Activated CD8-positive, alpha-beta T cell treated with anti-CD3 and anti-CD28 coated beads, Interleukin-2, amount 10 ng/mL, durations not matched to agents 7 days and 5 days (primary cell): ENCODE data around the gene ATP13A3. TPM values are rescaled to one million over a fixed set of nuclear protein-coding genes. Genes with fewer than 3 reads are reported as not detected.

Experiments
- ATAC-seq: fragments of 150-1000 bp; cut with Tn5 transposase; one replicate; pipeline ENCODE4 v1.10.0; 2021; ENCODE audit warnings: moderate library complexity
- CTCF ChIA-PET: fragments of 350-600 bp; sonication (Branson Sonifier 250); formaldehyde crosslinking; loops from one replicate; lab custom pipeline; 2021; ENCODE audit warnings: antibody characterized with exemption; lab: Charles Lee
- POLR2A ChIA-PET: fragments of 350-600 bp; sonication (Branson Sonifier 250); formaldehyde crosslinking; loops from one replicate; lab custom pipeline; 2021; ENCODE audit warnings: antibody characterized with exemption; lab: Charles Lee
- DNase-seq: peaks from one replicate; pipeline ENCODE4 v3.0.0-alpha.2; 2020
- H3K27ac Mint-ChIP-seq: one replicate; pipeline ENCODE4 v1.8.0; 2021; ENCODE audit warnings: mild to moderate bottlenecking, mixed read lengths
- H3K27me3 Mint-ChIP-seq: one replicate; pipeline ENCODE4 v1.8.0; 2021; ENCODE audit warnings: low read depth, mixed read lengths
- H3K36me3 Mint-ChIP-seq: one replicate; pipeline ENCODE4 v1.8.0; 2021; ENCODE audit warnings: low read depth, mixed read lengths
- H3K4me1 Mint-ChIP-seq: one replicate; pipeline ENCODE4 v1.8.0; 2021; ENCODE audit warnings: low read depth, mixed read lengths
- H3K4me3 Mint-ChIP-seq: one replicate; pipeline ENCODE4 v1.8.0; 2021; ENCODE audit warnings: mild to moderate bottlenecking, mixed read lengths
- H3K9me3 Mint-ChIP-seq: one replicate; pipeline ENCODE4 v1.8.0; 2022; ENCODE audit warnings: mixed read lengths; ENCODE audit not compliant: insufficient read depth
- total RNA-seq, 2 experiments: library from RNA; stranded (reverse); gene quantifications; one replicate each; pipeline ENCODE4 v1.2.3, GENCODE V29; 2021

ATP13A3 gene
- total RNA-seq, 2 experiments from 2014 or later: 63.9 to 66.8 TPM

GRCh38 chr3:194379651-194380050 lies 107.2 kb downstream of the ATP13A3 start:
- POLR2A ChIA-PET: no interaction called here

GRCh38 chr3:194379231-194379630 lies 107.6 kb downstream of the ATP13A3 start:
- no peaks in the 10 kb centered on the region for H3K4me1 Mint-ChIP-seq
- no peak overlapping the region for H3K27ac Mint-ChIP-seq
- POLR2A ChIA-PET: no interaction called here
- DNase-seq: no peak
- CTCF ChIA-PET: interaction anchor here (1.4 kb wide), 1 partner anchor 35 kb away, joined by 6 read pairs; no protein-coding TSS in a partner anchor
- no peaks in the 10 kb centered on the region for H3K36me3 Mint-ChIP-seq
- ATAC-seq: no peak
- no peak overlapping the region for H3K4me3 Mint-ChIP-seq
- peaks cover 7% of the 10 kb centered on the region for H3K27me3 Mint-ChIP-seq
- no peaks in the 10 kb centered on the region for H3K9me3 Mint-ChIP-seq

More at GRCh38 chr3:194379651-194380050, 107.2 kb downstream of the ATP13A3 start:
- Mint-ChIP-seq H3K4me1 (no peaks in the 10 kb centered on the region), H3K27me3 (peaks cover 7% of the 10 kb centered on the region), H3K9me3 (no peaks in the 10 kb centered on the region), H3K36me3 (no peaks in the 10 kb centered on the region), H3K4me3 (no peak overlapping the region), H3K27ac (no peak overlapping the region)
- CTCF ChIA-PET: interaction anchor here (1.4 kb wide), 1 partner anchor 36 kb away, joined by 6 read pairs; no protein-coding TSS in a partner anchor
- DNase-seq (no peak), ATAC-seq (no peak)

GRCh38 chr3:194377708-194378107 lies 109.1 kb downstream of the ATP13A3 start:
- ChIA-PET POLR2A (no interaction called here), CTCF (no interaction called here)
- DNase-seq (no peak), ATAC-seq (no peak)
- no peak overlapping the region for H3K27ac Mint-ChIP-seq
- H3K4me3 Mint-ChIP-seq: no peak overlapping the region
- no peaks in the 10 kb centered on the region for H3K9me3 Mint-ChIP-seq
- H3K27me3 Mint-ChIP-seq: peaks cover 7% of the 10 kb centered on the region
- no peaks in the 10 kb centered on the region for H3K4me1 Mint-ChIP-seq
- no peaks in the 10 kb centered on the region for H3K36me3 Mint-ChIP-seq

- no peaks in the 10 kb centered on the region for H3K9me3 Mint-ChIP-seq
- H3K4me3 Mint-ChIP-seq: no peak overlapping the region
- DNase-seq (no peak), ATAC-seq (no peak)
- H3K27ac Mint-ChIP-seq: no peak overlapping the region
- H3K36me3 Mint-ChIP-seq: no peaks in the 10 kb centered on the region
- H3K27me3 Mint-ChIP-seq: peaks cover 7% of the 10 kb centered on the region
- CTCF ChIA-PET: no interaction called here
- no peaks in the 10 kb centered on the region for H3K4me1 Mint-ChIP-seq
- POLR2A ChIA-PET: no interaction called here
These were observed 110.6 kb downstream of the ATP13A3 start for GRCh38 chr3:194376241-194376560.

- no peak for DNase-seq
These were observed 111.1 kb downstream of the ATP13A3 start for GRCh38 chr3:194375473-194376240.

GRCh38 chr3:194374935-194375334 lies 111.9 kb downstream of the ATP13A3 start:
- no peak overlapping the region for H3K27ac Mint-ChIP-seq
- H3K27me3 Mint-ChIP-seq: peaks cover 11% of the 10 kb centered on the region
- DNase-seq (no peak), ATAC-seq (no peak)
- ChIA-PET CTCF (no interaction called here), POLR2A (no interaction called here)
- no peaks in the 10 kb centered on the region for H3K4me1 Mint-ChIP-seq
- no peaks in the 10 kb centered on the region for H3K9me3 Mint-ChIP-seq
- no peaks in the 10 kb centered on the region for H3K36me3 Mint-ChIP-seq
- no peak overlapping the region for H3K4me3 Mint-ChIP-seq

More at GRCh38 chr3:194375473-194376240, 111.1 kb downstream of the ATP13A3 start:
- Mint-ChIP-seq H3K36me3 (no peaks in the 10 kb centered on the region), H3K27me3 (peaks cover 9% of the 10 kb centered on the region), H3K4me1 (no peaks in the 10 kb centered on the region), H3K4me3 (no peak overlapping the region), H3K9me3 (no peaks in the 10 kb centered on the region), H3K27ac (no peak overlapping the region)
- ATAC-seq: no peak
- POLR2A ChIA-PET: no interaction called here
- CTCF ChIA-PET: no interaction called here

GRCh38 chr3:194373899-194374298 lies 112.9 kb downstream of the ATP13A3 start:
- DNase-seq (no peak), ATAC-seq (no peak)
- Mint-ChIP-seq H3K4me3 (no peak overlapping the region), H3K4me1 (no peaks in the 10 kb centered on the region), H3K9me3 (no peaks in the 10 kb centered on the region), H3K27ac (no peak overlapping the region), H3K27me3 (peaks cover 11% of the 10 kb centered on the region), H3K36me3 (no peaks in the 10 kb centered on the region)
- CTCF ChIA-PET: no interaction called here
- POLR2A ChIA-PET: no interaction called here

- ChIA-PET CTCF (no interaction called here), POLR2A (no interaction called here)
- DNase-seq (no peak), ATAC-seq (no peak)
- H3K4me1 Mint-ChIP-seq: no peaks in the 10 kb centered on the region
- no peaks in the 10 kb centered on the region for H3K36me3 Mint-ChIP-seq
- H3K9me3 Mint-ChIP-seq: no peaks in the 10 kb centered on the region
- H3K27ac Mint-ChIP-seq: no peak overlapping the region
- no peak overlapping the region for H3K4me3 Mint-ChIP-seq
- H3K27me3 Mint-ChIP-seq: peaks cover 13% of the 10 kb centered on the region
These were observed 113.8 kb downstream of the ATP13A3 start for GRCh38 chr3:194373028-194373427.

GRCh38 chr3:194370753-194371152 lies 116.0 kb downstream of the ATP13A3 start:
- H3K27ac Mint-ChIP-seq: no peak overlapping the region

GRCh38 chr3:194369522-194370279 lies 117.1 kb downstream of the ATP13A3 start, which contains the start of gene LRRC15:
Gene LRRC15 (minus strand): TSS chr3:194369743. CDS start chr3:194361043, 8,700 bp downstream.
- CTCF ChIA-PET: no interaction called here

More at GRCh38 chr3:194370753-194371152, 116.0 kb downstream of the ATP13A3 start:
- Mint-ChIP-seq H3K4me3 (no peak overlapping the region), H3K27me3 (peaks cover 14% of the 10 kb centered on the region), H3K36me3 (no peaks in the 10 kb centered on the region), H3K9me3 (no peaks in the 10 kb centered on the region), H3K4me1 (no peaks in the 10 kb centered on the region)
- no peak for DNase-seq
- no peak for ATAC-seq
- CTCF ChIA-PET: no interaction called here
- POLR2A ChIA-PET: no interaction called here

GRCh38 chr3:194368918-194369317 lies 117.9 kb downstream of the ATP13A3 start:
- no peak for ATAC-seq
- no peak overlapping the region for H3K4me3 Mint-ChIP-seq
- peaks cover 12% of the 10 kb centered on the region for H3K27me3 Mint-ChIP-seq
- DNase-seq: no peak
- no peaks in the 10 kb centered on the region for H3K9me3 Mint-ChIP-seq
- H3K27ac Mint-ChIP-seq: no peak overlapping the region
- ChIA-PET CTCF (interaction anchor here (0.7 kb wide), 1 partner anchor 25 kb away, joined by 3 read pairs; no protein-coding TSS in a partner anchor), POLR2A (no interaction called here)
- no peaks in the 10 kb centered on the region for H3K4me1 Mint-ChIP-seq
- no peaks in the 10 kb centered on the region for H3K36me3 Mint-ChIP-seq

More at GRCh38 chr3:194369522-194370279, 117.1 kb downstream of the ATP13A3 start, which contains the start of gene LRRC15:
- H3K4me1 Mint-ChIP-seq: no peaks in the 10 kb centered on the region
- POLR2A ChIA-PET: no interaction called here
- ATAC-seq (peak; percentile 47), DNase-seq (no peak)
- H3K27me3 Mint-ChIP-seq: peaks cover 12% of the 10 kb centered on the region
- no peak within 1 kb of the TSS for H3K4me3 Mint-ChIP-seq
- no peaks in the 10 kb centered on the region for H3K36me3 Mint-ChIP-seq
- H3K9me3 Mint-ChIP-seq: no peaks in the 10 kb centered on the region
- no peak within 1 kb of the TSS for H3K27ac Mint-ChIP-seq
